HL-60/S4 treated with retinoic acid at 250 ng/mL for 4 days and 3 days (cell line): ENCODE results near the gene AKR7A2.

Experiments used
- in situ Hi-C: fragments of 300-500 bp; cut with MboI; formaldehyde crosslinking; loops from 2 replicates; pipeline ENCODE4 v1.7.0; 2022; ENCODE audit warnings: low sequenced_read_pairs

AKR7A2 gene

DNA sequence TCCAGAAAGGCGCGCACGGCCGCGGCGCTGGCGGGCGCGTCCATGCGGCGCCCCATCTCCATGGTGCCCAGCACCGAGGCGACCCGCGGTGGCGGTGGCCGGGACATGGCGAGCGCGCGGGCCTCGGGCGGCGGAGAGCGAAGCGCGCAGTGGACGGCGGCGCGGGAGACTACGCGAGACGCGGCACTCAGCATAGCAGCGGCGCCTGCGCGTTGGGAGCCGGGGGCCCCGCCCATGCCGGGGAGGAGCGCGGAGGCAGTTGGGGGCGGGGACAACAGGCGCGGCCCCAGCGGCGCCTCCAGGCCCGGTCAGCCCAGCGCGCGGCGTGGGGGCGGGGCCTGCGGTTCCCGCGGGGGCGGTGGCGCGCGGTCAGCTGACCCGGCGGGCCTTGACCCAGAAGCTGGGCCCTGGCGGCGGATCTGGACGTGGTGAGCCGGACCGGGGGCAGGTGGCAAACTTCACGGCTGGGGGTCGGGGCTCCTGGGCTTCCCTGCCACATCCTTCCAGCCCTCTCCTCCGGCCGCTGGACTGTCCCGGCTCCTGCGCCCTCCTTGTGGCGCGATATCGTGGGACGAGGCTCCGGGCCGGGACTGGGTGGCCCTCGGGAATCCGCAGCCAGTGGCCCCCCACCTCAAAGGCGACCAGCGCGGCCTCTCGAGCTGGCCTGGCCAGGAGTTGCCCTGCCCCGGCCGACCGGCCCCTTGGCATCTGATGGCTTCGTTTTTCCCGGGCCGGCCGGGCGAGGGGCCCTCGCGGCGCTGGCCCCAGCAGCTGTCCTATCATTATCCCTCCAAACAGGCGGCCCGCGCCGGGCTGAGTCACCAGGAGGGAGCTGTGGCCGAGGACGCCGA, at the start of gene AKR7A2, which contains the start of gene SLC66A1:
Gene AKR7A2 (minus strand): TSS at position 214 of the 851 bp plus-strand sequence. CDS start 20 bp downstream, at position 194.
Gene SLC66A1 (plus strand): TSS at position 396 of the 851 bp plus-strand sequence. CDS start 5,352 bp downstream, outside the sequence.
- in situ Hi-C loops, result no loop called here

DNA sequence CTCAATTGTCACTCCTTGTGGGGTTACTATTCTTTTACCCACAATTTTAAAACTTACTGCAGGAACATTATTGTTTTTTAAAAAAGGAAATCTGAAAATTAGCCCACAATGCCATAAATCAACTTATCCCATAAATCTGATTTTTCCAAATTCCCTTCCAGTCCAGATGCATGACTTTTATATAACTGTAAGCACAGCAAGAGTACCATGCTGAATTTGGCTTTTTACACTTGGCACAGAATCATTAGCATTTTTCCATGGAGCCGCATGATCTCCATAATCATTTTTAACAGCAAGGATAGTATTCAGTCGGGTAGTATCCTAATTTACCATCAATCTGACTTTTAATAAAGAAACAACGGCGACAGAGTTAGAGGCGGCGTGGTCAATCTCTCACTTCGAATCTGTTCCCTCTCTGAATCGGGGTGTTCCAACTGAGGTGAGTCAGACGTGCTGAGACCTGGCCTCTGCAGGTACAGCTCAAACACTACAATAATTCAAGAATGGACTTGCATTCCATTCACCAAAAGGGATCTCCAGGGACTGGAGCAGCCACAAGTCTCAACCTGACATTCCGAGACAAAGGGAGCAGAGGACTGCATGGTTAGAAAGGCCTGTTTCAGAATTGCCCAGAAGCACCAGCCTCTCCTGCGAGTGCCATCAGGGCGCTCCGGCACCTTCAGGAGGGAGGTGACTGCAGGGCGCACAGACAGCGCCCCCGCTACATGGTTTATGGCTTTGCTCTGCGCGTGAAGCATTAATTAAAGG, 49.1 kb upstream of the AKR7A2 start:
- in situ Hi-C loops, result no loop called here

DNA sequence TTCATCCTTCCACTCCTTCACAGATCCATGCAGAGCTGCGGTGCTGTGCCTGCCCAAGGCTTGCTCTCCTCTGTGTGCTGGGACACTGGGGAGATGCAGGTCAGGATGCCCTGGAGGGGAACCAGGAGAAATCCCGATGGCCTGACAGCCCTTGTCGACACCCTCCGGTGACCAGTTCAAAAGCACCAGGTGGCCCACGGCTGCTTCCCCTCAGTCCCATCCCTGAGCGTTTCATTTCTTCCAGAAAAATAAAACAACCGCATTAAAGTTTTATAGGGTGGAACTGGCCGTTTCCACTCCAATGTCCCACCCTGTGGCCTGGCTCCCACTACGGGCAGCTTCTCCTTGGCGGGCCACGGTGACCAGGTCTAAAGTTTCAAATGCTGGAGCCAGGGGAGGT, 48.5 kb upstream of the AKR7A2 start:
- in situ Hi-C loops, result no loop called here

DNA sequence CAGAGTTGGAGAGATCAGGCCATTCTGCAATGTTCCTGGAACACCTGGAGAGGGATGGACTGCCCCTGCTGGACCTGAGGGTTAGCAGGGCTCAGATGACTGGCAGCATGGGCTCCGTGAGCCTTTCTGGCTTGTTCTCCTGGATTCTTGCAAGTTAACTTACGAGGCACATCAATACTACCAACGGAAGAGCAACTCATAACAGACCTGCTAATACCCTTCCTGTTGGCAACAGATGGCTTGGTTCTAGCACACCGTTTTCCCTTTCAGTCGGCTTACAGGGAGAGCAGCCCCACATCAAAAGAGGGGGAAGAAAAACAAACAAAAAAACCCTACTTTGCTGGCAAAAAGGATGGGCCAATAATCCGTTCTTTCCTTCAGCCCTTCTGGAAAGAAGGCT, 48.1 kb upstream of the AKR7A2 start:
- in situ Hi-C loops, result no loop called here

DNA sequence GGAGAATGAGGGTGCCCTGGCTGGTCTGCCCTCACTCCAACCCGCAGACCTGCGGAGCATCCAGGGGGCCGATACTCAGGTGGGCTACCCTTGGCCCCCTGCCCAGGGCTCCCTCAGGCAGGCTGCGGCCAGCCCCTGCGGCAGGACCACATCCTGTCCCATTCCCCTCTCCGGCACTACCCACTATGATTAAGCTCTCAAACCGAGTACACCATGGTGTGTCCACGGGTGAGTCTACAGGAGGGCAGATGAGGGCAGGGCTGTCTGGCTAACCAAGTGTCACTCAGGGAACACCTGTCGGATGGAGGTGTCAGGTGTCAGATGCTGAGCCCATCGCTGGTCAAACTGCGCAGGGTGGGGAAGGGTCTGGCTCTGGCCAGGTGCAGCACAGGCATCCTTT, 47.4 kb upstream of the AKR7A2 start:
- in situ Hi-C loops, result no loop called here

DNA sequence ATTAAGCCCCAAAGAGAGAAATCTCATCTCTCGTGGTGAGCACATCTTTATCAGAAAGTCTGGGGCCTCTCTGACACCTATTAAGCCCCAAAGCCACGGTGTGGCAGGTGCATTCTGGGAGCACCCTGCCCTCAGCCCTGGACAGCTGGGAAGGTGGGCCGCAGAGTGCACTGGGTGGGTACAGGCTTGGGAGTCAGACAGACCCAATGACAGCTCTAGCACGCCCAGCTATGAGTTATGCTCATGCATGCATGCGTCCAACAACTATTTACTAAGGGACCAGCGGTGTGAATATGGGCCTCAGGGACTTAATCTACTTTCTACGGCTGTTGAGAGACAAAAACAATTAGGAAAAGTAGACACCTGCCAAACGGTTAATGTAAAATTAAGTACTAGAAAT, 46.8 kb upstream of the AKR7A2 start:
- in situ Hi-C loops, result no loop called here

DNA sequence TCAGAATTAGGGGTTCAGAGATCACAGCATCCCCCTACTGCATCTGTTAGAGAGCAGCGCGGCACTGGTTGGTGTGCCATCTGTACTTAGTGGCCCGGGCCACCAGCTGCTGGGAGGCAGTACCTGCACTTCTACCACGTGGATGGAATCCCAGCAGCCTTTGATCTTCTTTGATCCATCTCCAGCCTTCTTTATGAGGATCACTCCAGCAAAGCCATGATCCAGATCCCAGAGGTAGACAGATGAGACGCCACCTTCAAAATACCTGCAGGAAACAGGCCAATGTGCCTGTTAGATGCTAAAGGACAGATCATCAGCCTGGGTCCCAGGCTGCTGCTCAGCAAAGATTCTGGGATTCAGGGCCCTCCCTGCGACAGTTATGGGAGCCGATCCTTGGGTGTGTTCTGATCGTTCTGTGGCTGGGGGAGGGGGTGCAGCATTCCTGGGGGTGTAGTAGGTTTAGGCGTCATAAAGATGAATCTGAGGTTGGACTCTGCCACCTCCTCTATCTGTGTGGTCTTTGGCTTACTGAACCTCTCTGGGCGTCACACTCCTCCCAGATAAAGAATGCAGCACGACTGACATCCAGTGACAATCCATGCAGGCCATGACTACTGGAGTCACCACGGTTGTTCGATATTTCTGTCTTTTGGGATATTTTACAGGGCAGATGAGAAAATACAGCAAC, 45.5 kb upstream of the AKR7A2 start:
- in situ Hi-C loops, result no loop called here

DNA sequence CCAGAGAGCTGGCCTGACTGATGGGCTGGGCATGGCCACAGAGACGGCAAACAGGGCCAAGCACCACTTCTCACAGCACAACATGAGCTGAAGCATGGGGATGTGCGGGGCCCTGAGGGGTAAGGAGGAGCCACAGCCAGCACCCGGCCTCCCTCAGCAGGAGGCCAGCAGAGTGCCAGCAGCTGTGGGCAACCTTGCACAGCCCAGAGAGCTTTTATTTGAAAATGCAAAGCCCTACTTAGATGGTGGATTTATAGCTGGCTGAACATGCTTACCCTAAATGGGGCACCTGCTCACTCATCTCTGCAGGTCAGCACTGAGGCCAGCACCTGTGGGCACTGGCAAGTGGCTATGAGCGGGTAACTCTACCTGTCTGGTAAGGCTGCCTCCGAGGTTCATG, 44.3 kb upstream of the AKR7A2 start:
- in situ Hi-C loops, result no loop called here

DNA sequence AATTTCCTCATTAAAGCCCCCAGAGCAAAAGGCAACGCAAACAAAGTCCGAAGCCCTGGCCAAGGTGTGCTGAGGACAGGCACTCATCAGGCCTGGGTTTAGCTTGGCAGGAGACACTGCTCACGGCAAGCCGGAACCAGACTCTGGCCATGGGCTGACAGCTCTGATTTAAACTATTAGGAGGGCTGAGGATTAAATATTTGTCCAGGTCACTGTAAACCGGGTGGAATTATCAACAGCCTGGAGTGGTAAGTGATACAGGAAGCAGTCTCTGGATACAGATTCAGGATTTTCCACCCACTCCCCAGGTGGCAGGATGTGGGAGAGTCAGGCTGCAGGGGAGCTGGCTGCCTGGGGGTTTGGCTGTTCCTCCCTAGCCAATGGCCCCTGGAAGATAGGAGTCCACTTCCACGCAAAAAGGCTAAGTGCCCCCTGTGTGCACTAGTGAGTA, 42.6 kb upstream of the AKR7A2 start:
- in situ Hi-C loops, result no loop called here

DNA sequence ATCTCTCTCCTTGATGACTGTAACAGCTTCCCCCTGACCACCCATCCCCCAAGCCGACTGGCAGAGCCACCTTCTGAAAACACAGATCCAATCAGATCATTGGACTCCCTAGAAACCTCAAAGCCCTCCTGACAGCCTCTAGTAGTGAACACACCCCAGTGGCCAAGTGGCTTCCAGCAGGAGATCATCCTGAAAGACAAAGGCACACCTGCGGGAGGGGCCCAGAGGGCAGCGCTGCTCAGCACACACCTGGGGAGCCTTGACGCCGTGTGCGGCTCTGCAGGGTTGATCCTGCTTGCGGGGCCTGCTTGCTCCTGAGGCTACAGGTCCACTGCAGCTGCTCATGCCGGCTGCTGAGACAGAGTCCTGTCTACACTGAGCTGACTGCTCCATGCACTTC, 41.7 kb upstream of the AKR7A2 start:
- in situ Hi-C loops, result no loop called here

DNA sequence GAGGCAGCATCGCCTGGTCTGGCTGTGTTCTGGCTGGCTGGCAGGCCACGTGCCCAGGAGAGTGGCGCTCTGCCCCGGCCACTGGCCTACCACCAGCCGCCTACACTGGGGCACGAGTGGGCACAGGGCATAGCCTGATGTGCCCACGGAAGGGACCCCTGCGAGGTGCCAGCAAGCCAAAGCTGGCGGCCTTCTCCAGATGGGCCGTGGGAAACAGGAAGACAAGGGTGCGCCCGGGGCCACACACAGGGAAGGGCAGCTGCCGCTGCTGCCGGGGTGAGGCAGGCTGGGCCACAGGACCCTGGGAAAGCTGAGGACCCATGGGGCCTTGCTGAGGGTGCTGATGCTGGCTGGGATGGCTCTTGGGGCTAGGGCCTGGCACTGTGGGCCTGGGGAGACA, 40.9 kb upstream of the AKR7A2 start:
- in situ Hi-C loops, result no loop called here

DNA sequence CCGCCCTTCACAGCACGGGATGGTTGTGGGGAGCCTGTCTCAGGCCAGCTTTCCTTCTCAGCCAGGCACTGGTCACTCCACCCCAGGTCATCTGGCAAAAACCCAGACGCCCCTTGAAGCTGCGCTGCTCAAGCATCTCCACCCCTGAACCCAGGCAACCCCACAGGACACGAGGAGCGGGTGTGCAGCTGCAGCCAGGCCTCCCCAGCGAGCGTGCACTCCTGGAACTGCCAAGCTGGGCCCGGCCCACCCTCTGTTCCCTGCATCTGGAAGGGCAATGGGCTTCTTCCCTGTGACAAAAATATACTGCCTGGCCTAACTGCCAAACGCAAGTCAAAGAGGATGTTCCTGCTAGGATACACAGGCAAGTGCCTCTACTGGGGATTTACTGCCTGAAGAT, 39.9 kb upstream of the AKR7A2 start:
- in situ Hi-C loops, result no loop called here

DNA sequence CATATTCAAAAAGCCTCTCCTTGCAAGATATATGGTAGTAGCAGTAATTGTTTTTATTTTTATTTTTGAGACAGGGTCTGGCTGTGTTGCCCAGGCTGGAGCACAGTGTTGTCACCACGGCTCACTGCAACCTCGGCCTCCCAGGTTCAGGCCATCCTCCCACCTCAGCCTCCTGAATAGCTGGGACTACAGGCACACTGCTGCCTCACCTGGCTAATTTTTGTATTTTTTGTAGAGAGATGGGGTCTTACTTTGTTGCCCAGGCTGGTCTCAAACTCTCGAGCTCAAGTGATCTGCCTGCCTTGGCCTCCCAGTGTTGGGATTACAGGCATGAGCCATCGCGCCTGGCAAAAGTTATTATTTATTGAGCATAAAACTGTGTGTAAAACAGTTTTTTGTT, 38.6 kb upstream of the AKR7A2 start:
- in situ Hi-C loops, result no loop called here

DNA sequence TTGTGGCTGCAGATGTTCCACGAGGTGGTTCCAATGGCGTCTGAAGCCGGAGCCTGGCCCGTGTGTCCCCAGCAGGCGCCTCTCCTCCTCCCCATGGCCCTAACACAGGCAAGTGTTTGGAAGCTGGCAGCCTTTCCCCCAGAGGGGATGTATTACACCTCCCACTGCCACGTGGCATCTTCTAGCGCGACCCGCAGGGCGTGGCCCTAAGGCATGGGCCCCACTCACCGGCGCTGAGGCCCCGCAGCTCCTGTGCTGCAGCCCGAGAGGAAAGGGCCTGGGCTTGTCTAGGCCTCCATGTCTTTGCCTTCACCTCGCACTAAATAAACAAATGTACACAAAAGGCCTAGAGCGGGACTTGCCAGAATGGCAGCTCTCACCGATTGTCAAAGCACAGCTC, 38.1 kb upstream of the AKR7A2 start:
- in situ Hi-C loops, result no loop called here

DNA sequence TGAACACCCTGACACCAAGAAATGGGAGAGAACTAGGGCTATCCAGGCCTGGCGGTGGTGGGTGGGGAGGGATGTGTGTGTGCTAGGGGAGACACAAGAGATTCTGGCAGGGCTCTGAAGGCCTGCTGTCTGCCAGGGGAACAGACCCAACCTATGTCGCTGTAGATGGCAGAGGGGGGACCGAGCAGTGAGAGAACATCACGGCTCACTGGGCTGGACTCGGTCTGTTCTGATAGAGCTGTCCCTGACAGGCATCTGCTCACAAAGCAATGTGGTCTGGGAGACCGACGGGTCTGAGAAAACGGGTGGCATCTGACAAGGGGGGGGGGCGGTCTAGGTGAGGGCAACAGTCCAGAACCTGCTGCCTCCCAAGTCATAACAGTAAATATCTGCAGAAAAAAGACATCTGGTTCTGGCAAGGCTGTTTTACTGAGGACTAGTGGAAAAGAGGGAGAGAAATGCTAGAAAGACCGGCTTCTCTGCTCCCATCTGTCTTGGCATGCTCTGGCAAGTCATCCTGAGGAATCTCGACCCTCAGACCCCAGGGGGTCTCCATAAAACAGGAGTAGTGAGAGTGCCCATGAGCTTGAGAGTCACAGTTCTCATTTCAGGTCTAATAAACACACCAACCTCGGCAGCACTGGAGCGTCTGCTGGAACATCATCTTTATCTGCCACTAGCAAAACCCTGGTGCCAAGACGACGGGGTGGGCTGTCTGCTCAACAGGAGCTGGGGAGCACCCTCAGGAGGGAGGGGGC, 36.7 kb upstream of the AKR7A2 start:
- in situ Hi-C loops, result no loop called here

DNA sequence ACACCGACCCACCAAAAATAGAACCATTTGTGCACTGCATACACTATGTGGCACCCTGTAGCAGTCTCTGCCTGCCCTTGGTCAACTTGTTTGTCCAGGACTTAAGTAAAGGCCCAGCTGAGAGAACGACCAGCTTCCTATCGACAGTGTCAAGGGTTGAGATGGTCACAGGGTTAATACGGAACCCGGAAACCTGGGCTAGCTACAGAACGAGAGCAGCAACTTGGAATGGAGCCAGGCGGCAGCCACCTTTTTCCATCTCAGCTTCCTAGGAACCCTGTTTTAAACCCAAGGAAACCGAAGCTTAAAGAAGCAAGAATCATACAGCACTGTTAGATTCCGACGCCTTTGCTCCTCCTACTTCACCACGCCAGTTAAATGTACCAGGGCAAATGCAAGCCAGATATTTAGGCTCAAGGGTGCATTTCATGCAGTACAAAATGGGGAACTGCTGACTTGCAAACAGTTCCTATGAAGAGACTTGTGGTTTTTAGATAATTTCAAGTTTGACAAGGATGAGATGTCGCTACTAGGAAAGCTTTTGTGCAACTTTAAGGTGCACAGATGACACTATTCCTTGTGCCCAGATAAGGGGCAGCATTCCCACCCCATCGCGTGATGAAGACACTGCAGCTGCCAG, 35.7 kb upstream of the AKR7A2 start:
- in situ Hi-C loops, result no loop called here

DNA sequence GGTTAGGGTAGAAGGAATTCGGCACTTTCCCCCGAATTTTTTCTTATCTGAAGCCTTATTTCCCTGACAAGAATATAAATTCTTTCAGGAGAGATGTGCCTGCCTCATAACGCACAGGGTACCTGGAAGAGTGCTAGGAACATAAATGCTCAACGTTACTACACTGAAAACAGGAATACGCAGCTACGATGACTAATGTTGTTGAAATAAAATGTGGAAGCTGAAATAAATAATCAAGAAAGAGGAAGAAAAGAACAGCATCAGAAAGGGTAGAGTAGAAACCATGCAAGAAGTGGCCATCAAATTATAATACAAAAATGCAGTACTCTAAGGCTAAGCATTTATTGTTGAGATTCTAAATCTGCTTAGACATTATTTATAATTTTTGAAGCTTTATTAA, 34.1 kb upstream of the AKR7A2 start:
- in situ Hi-C loops, result no loop called here

DNA sequence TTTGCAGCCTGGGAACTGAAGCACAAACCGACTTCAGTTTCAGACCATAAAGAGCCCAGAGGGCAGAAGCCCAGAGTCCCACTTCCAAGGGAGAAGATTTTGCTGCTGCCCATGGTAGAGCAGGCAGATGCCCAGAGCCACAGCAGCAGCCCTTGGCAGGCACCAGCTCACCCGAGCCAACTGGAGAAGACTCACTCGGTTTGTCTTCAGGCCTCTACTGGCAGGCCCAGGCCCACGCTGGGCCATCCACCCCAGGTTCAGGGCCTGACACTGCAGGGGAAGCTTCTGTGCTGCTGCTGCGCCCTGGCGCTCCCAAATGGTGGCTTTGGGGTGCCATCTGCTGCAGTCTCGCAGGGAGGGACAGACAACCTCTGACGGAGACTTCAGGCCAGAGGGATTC, 33.4 kb upstream of the AKR7A2 start:
- in situ Hi-C loops, result no loop called here

DNA sequence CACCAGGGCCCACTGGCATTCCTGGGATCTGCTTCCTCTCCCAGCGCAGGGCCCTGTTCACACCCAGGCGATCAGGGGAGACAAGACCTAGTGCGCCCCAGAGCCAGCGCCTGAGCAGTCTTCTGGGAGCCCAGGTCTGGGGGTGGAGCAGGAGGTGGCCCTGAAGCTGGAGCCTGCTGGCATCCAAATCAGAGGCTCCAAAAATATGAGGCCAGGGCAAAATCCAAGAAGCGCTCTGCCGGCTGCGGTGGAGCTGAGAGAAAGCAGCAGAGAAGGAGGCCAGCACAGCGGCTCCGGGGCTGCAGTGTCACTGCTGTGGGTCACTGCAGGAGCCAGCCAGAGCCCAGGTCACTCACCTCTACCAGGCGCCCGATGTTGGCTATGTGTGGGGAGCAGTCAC, 32.9 kb upstream of the AKR7A2 start:
- in situ Hi-C loops, result no loop called here

DNA sequence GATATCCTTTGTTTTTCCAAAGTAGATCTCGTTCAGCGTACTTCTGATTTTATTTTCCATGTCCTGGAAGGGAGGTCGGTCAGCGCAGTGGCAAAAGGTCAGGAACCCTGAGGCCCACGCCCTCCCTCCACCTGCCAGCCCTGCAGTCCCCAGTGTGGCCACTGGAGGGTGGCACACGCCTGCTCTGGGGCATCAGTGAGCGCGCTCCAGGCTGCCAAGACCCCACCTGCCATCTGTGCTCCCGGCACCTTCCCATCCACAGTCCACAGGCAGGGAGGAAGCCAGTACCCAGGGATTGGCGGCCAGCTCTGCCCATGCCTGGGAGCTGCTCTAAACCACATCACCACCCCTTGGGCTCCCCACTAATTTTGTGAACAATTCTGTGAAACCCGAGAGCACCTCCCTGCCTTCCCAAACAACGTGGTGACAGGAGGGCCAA, 32.4 kb upstream of the AKR7A2 start:
- in situ Hi-C loops, result no loop called here
